Testis (tissue), 3 donors: ENCODE results near the gene FBXL7. TPM values are rescaled to one million over a fixed set of nuclear protein-coding genes. Genes with fewer than 3 reads are reported as not detected.

Experiments used
- DNase-seq: peaks from one replicate; pipeline ENCODE4 v3.0.0-alpha.2; 2019
- H3K27ac ChIP-seq, 2 donors: fragments of 200-600 bp; sonication (generic); one replicate each; pipeline ENCODE4 v1.5.1; 2019
- H3K27me3 ChIP-seq: fragments of 200-600 bp; sonication (generic); one replicate; pipeline ENCODE4 v1.5.1; 2019
- H3K36me3 ChIP-seq: fragments of 200-600 bp; sonication (generic); one replicate; pipeline ENCODE4 v1.5.1; 2017; ENCODE audit warnings: low read depth; ENCODE audit errors: missing control alignments
- H3K4me1 ChIP-seq: fragments of 200-600 bp; sonication (generic); one replicate; pipeline ENCODE4 v1.5.1; 2019
- H3K4me3 ChIP-seq, 2 donors: fragments of 200-600 bp; sonication (generic); one replicate each; pipeline ENCODE4 v1.5.1; 2017 to 2019
- H3K9me3 ChIP-seq: fragments of 200-600 bp; sonication (generic); one replicate; pipeline ENCODE4 v1.5.1; 2017
- CTCF ChIP-seq, 3 experiments: fragments of 450-650 bp in 2 of 3; fragments of 200-600 bp in 1 of 3; sonication (generic) in 1 of 3; IDR thresholded peaks; one replicate each; pipeline ENCODE4 v1.5.1; 2016 to 2019; ENCODE audit warnings: antibody characterized with exemption in 3 of 3, mild to moderate bottlenecking in 2 of 3, moderate library complexity in 1 of 3
- POLR2A ChIP-seq: fragments of 450-650 bp; IDR thresholded peaks from one replicate; pipeline ENCODE4 v1.6.1; 2017; ENCODE audit warnings: antibody characterized with exemption, mild to moderate bottlenecking, moderate library complexity
- WGBS, 2 donors: methylation state at CpG; one replicate each; pipeline ENCODE4 v1.1.5; 2018; 5-methylcytosine and 5-hydroxymethylcytosine counted together
- intact Hi-C: fragments of 100-400 bp; cut with DNase I; formaldehyde crosslinking; loops from one replicate; pipeline ENCODE4 v1.15.1; 2023; ENCODE audit warnings: low total_unique reads
- polyA plus RNA-seq: library from polyadenylated mRNA; stranded (reverse); fragments of 350-450 nt; fragmentation: Illumina TruSeq; extraction: RNeasy Lipid Tissue Mini Kit (QIAGEN cat#74804); gene quantifications from one replicate; pipeline ENCODE4 v1.2.3, GENCODE V29; 2014; ENCODE audit warnings: low read depth, low replicate concordance; ENCODE audit not compliant: insufficient read depth
- total RNA-seq, 2 donors: library from RNA; depleted of rRNA; stranded (reverse); fragments of >200 nt; gene quantifications; one replicate each; pipeline ENCODE4 v1.2.3, GENCODE V29; 2016

The FBXL7 gene
- total and polyA plus RNA-seq, 3 donors from 2014 or later, result 9.8 to 17.3 (median 15.2) TPM

- no peaks in the 10 kb centered on the region for H3K9me3 ChIP-seq
- H3K4me3 ChIP-seq, result peak overlapping the region in 1 of 2 donors; percentile 29
- intact Hi-C loops, result no loop called here
- no peak for TF ChIP-seq POLR2A
- no peak overlapping the region for H3K27ac ChIP-seq
- no peak for DNase-seq
- WGBS, 2 donors, result 47 to 84% methylated on average over 9 of the region's 9 CpGs
- H3K27me3 ChIP-seq, result no peaks in the 10 kb centered on the region
- no peaks in the 10 kb centered on the region for H3K36me3 ChIP-seq
- no peaks in the 10 kb centered on the region for H3K4me1 ChIP-seq
Measured at GRCh38 chr5:15702102-15702501, 202.1 kb downstream of the FBXL7 start.

GRCh38 chr5:15703901-15704300 is 203.9 kb downstream of the FBXL7 start:
- 75 to 83% methylated on average over 3 of the region's 3 CpGs for WGBS, 2 donors
- Histone ChIP-seq H3K36me3 (no peaks in the 10 kb centered on the region), H3K27ac (no peak overlapping the region), H3K27me3 (no peaks in the 10 kb centered on the region), H3K9me3 (no peaks in the 10 kb centered on the region), H3K4me1 (no peaks in the 10 kb centered on the region), H3K4me3 (no peak overlapping the region)
- no peak for TF ChIP-seq POLR2A
- TF ChIP-seq CTCF (IDR thresholded peaks at IDR 0.05), result no peak
- intact Hi-C loops, result no loop called here
- DNase-seq, result no peak

GRCh38 chr5:15704397-15704947 is 204.5 kb downstream of the FBXL7 start:
- no peaks in the 10 kb centered on the region for H3K27me3 ChIP-seq
- H3K9me3 ChIP-seq, result no peaks in the 10 kb centered on the region
- H3K36me3 ChIP-seq, result no peaks in the 10 kb centered on the region
- intact Hi-C loops, result no loop called here
- H3K4me1 ChIP-seq, result no peaks in the 10 kb centered on the region
- TF ChIP-seq POLR2A (no peak), CTCF (IDR thresholded peaks at IDR 0.05) (no peak)
- H3K4me3 ChIP-seq, result no peak overlapping the region
- H3K27ac ChIP-seq, result no peak overlapping the region
- no peak for DNase-seq

GRCh38 chr5:15707631-15708030 is 207.7 kb downstream of the FBXL7 start:
- H3K27ac ChIP-seq, result no peak overlapping the region
- 58 to 70% methylated on average over 2 of the region's 2 CpGs for WGBS, 2 donors
- no peaks in the 10 kb centered on the region for H3K27me3 ChIP-seq
- intact Hi-C loops, result no loop called here
- H3K4me1 ChIP-seq, result no peaks in the 10 kb centered on the region
- DNase-seq, result no peak
- no peak overlapping the region for H3K4me3 ChIP-seq
- no peaks in the 10 kb centered on the region for H3K36me3 ChIP-seq
- H3K9me3 ChIP-seq, result no peaks in the 10 kb centered on the region
- TF ChIP-seq POLR2A, result no peak
- TF ChIP-seq CTCF (IDR thresholded peaks at IDR 0.05), result no peak

DNA sequence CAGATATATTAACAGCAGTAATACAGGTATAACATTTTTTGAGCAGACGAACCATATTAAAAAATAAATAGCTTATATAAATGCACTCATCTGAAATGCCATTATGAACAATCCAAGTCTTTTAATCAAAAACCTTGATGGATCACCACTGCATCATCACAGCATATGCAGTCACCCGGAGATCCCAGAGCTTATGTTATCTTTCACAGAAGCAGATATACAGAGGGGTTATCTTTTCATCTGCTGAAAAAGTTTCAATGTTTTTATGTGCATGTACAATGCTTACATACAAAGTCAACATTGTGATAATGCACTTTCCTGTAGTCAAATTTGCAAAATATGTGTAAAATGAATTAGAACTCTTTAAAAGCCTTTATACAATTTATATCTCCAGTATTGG is 211.9 kb downstream of the FBXL7 start:
- Histone ChIP-seq H3K4me1 (no peaks in the 10 kb centered on the region), H3K9me3 (no peaks in the 10 kb centered on the region), H3K36me3 (no peaks in the 10 kb centered on the region), H3K4me3 (no peak overlapping the region), H3K27me3 (no peaks in the 10 kb centered on the region), H3K27ac (no peak overlapping the region)
- no peak for TF ChIP-seq POLR2A
- TF ChIP-seq CTCF (IDR thresholded peaks at IDR 0.05), result no peak
- intact Hi-C loops, result no loop called here
- no peak for DNase-seq
- WGBS, 2 donors, result 86 to 92% methylated on average over 2 of the region's 2 CpGs
